Measurements from ENCODE around the gene NEO1. TPM values are rescaled to one million over a fixed set of nuclear protein-coding genes. Genes with fewer than 3 reads are reported as not detected.

The NEO1 gene
- polyA plus RNA-seq, 1 of the 3 experiments (the other 2 are of a cell fraction) = 13.1 TPM

DNA sequence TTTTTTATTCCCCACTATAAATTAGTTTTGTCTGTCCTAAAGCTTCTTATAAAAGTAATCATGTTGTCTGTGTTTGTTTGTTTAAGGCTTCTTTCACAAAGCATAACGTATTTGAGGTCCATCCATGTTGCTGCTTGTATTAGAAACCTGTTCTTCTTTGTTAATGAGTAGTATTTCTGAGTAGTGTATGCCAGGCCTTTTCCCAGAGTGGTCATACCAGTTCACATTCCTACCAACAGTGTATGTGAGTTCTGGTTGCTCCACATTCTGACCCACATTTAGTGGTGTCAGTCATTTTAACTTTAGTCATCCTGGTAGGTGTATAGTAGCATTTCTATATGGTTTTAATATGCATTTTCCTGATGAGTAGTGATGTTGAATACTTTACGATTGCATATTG lies 98.6 kb downstream of the NEO1 start:
- no peaks in the 10 kb centered on the region for H3K4me1 ChIP-seq (ENCODE audit: control insufficient read depth in 1 of 2, insufficient read depth in 2 of 2, low read depth in 1 of 2, low read length in 1 of 2)
- H3K27ac ChIP-seq (ENCODE audit: low read depth in 2 of 2, low read length in 1 of 2) = no peak overlapping the region
- DNase-seq = no peak
- CTCF ChIA-PET = no interaction called here
- no peak overlapping the region for H3K9ac ChIP-seq
- H3K79me2 ChIP-seq (ENCODE audit: insufficient read depth) = no peaks in the 10 kb centered on the region
- H4K20me1 ChIP-seq (ENCODE audit: insufficient read depth) = no peaks in the 10 kb centered on the region
- TF ChIP-seq RAD21 (IDR thresholded peaks at IDR 0.05; ENCODE audit: low read length) (no peak), ELF1 (IDR thresholded peaks at IDR 0.05) (no peak), SIN3A (IDR thresholded peaks at IDR 0.05; ENCODE audit: borderline replicate concordance, low read depth, low read length) (no peak), MEF2A (IDR thresholded peaks at IDR 0.05; ENCODE audit: borderline replicate concordance, low read depth) (no peak), TEAD4 (IDR thresholded peaks at IDR 0.05; ENCODE audit: borderline replicate concordance, insufficient read depth) (no peak), GATA2 (CRISPR knock-in tag; IDR thresholded peaks at IDR 0.05) (no peak)
- TF ChIP-seq, protein P1, sequence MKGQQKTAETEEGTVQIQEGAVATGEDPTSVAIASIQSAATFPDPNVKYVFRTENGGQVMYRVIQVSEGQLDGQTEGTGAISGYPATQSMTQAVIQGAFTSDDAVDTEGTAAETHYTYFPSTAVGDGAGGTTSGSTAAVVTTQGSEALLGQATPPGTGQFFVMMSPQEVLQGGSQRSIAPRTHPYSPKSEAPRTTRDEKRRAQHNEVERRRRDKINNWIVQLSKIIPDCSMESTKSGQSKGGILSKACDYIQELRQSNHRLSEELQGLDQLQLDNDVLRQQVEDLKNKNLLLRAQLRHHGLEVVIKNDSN (IDR thresholded peaks at IDR 0.05; ENCODE audit: borderline replicate concordance, low read depth) = no peak
- POLR2A ChIA-PET = no interaction called here
- peaks cover 0 to 4% of the 10 kb centered on the region in 2 experiments for H3K36me3 ChIP-seq (replicated peaks in 1 of 2; ENCODE audit: control insufficient read depth in 1 of 2, insufficient read depth in 2 of 2, low read length in 1 of 2)
- peaks cover 14% of the 10 kb centered on the region; the same call in 1 of the 2 replicates for H3K9me3 ChIP-seq
- WGBS (ENCODE audit: low lambda C conversion rate) = 67% methylated on average over 2 of the region's 2 CpGs
- no peak overlapping the region for H3K4me3 ChIP-seq (ENCODE audit: low read depth in 2 of 2, low read length in 1 of 2)
- H3K9me2 ChIP-seq = no peaks in the 10 kb centered on the region
- no peak overlapping the region for H3K4me2 ChIP-seq
- H2AFZ ChIP-seq (ENCODE audit: low read depth) = no peak overlapping the region
- H3K27me3 ChIP-seq (ENCODE audit: insufficient read depth) = no peaks in the 10 kb centered on the region
- H3F3A ChIP-seq (replicated peaks; ENCODE audit: insufficient read depth) = no peaks in the 10 kb centered on the region

DNA sequence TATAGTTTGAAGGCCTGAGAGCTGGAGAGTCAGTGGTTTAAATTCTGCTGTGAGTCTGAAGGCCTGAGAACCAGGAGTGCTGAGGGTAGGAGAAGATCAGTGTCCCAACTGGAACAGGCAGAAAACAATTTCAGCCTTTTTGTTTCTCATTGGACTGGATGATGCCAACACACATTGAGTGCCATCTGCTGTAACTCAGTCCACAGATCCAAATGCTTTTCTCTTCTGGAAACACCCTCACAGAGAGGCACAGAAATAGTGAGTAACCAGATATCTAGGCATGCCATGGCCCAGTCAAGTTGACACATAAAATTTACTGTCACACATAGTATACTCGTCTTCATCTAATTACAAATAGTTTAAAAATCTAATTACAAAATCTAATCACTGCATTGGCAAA lies 100.8 kb downstream of the NEO1 start:
- no peak for DNase-seq
- TF ChIP-seq, protein P2, sequence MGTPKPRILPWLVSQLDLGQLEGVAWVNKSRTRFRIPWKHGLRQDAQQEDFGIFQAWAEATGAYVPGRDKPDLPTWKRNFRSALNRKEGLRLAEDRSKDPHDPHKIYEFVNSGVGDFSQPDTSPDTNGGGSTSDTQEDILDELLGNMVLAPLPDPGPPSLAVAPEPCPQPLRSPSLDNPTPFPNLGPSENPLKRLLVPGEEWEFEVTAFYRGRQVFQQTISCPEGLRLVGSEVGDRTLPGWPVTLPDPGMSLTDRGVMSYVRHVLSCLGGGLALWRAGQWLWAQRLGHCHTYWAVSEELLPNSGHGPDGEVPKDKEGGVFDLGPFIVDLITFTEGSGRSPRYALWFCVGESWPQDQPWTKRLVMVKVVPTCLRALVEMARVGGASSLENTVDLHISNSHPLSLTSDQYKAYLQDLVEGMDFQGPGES (IDR thresholded peaks at IDR 0.05; ENCODE audit: low read depth, low read length) = no peak
- TF ChIP-seq RAD21 (IDR thresholded peaks at IDR 0.05; ENCODE audit: low read length) = no peak
- H2AFZ ChIP-seq (ENCODE audit: low read depth) = no peak overlapping the region
- CTCF ChIA-PET = no interaction called here
- H3K27ac ChIP-seq (ENCODE audit: low read depth in 2 of 2, low read length in 1 of 2) = no peak overlapping the region
- H3K79me2 ChIP-seq (ENCODE audit: insufficient read depth) = no peaks in the 10 kb centered on the region
- no peaks in the 10 kb centered on the region for H3K9me2 ChIP-seq
- H3K27me3 ChIP-seq (ENCODE audit: insufficient read depth) = no peaks in the 10 kb centered on the region
- peaks cover 14% of the 10 kb centered on the region; the same call in 1 of the 2 replicates for H3K9me3 ChIP-seq
- 79% methylated on average over 1 of the region's 1 CpG for WGBS (ENCODE audit: low lambda C conversion rate)
- POLR2A ChIA-PET = no interaction called here
- no peak overlapping the region for H3K4me2 ChIP-seq
- H3F3A ChIP-seq (replicated peaks; ENCODE audit: insufficient read depth) = no peaks in the 10 kb centered on the region
- H3K9ac ChIP-seq = no peak overlapping the region
- H3K4me3 ChIP-seq (ENCODE audit: low read depth in 2 of 2, low read length in 1 of 2) = no peak overlapping the region
- H3K36me3 ChIP-seq (replicated peaks in 1 of 2; ENCODE audit: control insufficient read depth in 1 of 2, insufficient read depth in 2 of 2, low read length in 1 of 2) = peaks cover 0 to 4% of the 10 kb centered on the region in 2 experiments
- no peaks in the 10 kb centered on the region for H4K20me1 ChIP-seq (ENCODE audit: insufficient read depth)
- no peaks in the 10 kb centered on the region for H3K4me1 ChIP-seq (ENCODE audit: control insufficient read depth in 1 of 2, insufficient read depth in 2 of 2, low read depth in 1 of 2, low read length in 1 of 2)

DNA sequence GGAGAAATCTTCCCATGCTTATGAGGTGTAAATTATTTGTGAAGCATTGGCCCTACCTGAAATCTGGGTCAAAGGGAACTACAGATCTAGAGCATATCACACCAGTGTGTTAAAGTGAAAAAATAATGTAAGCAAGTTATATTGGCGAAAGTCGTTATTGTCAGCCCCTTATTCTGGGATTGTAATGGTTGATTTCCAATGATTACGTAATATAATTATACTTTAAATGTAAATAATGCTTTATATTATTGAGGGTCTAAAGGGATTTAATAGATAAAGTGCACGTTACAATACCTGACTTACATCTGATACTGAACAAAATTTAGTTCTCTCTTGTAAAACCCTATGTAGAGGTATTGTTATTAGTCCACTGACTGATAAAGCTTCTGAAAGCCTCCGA lies 101.2 kb downstream of the NEO1 start:
- DNase-seq = no peak
- H3K4me2 ChIP-seq = no peak overlapping the region
- peaks cover 0 to 4% of the 10 kb centered on the region in 2 experiments for H3K36me3 ChIP-seq (replicated peaks in 1 of 2; ENCODE audit: control insufficient read depth in 1 of 2, insufficient read depth in 2 of 2, low read length in 1 of 2)
- peaks cover 14% of the 10 kb centered on the region; the same call in 1 of the 2 replicates for H3K9me3 ChIP-seq
- no peak overlapping the region for H2AFZ ChIP-seq (ENCODE audit: low read depth)
- H3K27me3 ChIP-seq (ENCODE audit: insufficient read depth) = no peaks in the 10 kb centered on the region
- POLR2A ChIA-PET = no interaction called here
- no peak overlapping the region for H3K4me3 ChIP-seq (ENCODE audit: low read depth in 2 of 2, low read length in 1 of 2)
- no peaks in the 10 kb centered on the region for H3K79me2 ChIP-seq (ENCODE audit: insufficient read depth)
- H4K20me1 ChIP-seq (ENCODE audit: insufficient read depth) = no peaks in the 10 kb centered on the region
- no peak overlapping the region for H3K27ac ChIP-seq (ENCODE audit: low read depth in 2 of 2, low read length in 1 of 2)
- no peaks in the 10 kb centered on the region for H3K9me2 ChIP-seq
- no peak overlapping the region for H3K9ac ChIP-seq
- 92% methylated on average over 5 of the region's 5 CpGs for WGBS (ENCODE audit: low lambda C conversion rate)
- H3F3A ChIP-seq (replicated peaks; ENCODE audit: insufficient read depth) = no peaks in the 10 kb centered on the region
- TF ChIP-seq, protein P1 (IDR thresholded peaks at IDR 0.05; ENCODE audit: borderline replicate concordance, low read depth) = no peak
- no peak for TF ChIP-seq SIN3A (IDR thresholded peaks at IDR 0.05; ENCODE audit: borderline replicate concordance, low read depth, low read length)
- TF ChIP-seq, protein P3, sequence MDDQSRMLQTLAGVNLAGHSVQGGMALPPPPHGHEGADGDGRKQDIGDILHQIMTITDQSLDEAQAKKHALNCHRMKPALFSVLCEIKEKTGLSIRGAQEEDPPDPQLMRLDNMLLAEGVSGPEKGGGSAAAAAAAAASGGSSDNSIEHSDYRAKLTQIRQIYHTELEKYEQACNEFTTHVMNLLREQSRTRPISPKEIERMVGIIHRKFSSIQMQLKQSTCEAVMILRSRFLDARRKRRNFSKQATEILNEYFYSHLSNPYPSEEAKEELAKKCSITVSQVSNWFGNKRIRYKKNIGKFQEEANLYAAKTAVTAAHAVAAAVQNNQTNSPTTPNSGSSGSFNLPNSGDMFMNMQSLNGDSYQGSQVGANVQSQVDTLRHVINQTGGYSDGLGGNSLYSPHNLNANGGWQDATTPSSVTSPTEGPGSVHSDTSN (IDR thresholded peaks at IDR 0.05) = no peak
- TF ChIP-seq POLR2AphosphoS5 (IDR thresholded peaks at IDR 0.05; ENCODE audit: low read depth, low read length) = no peak
- H3K4me1 ChIP-seq (ENCODE audit: control insufficient read depth in 1 of 2, insufficient read depth in 2 of 2, low read depth in 1 of 2, low read length in 1 of 2) = no peaks in the 10 kb centered on the region
- CTCF ChIA-PET = no interaction called here
